ENCODE measurements around the gene ZBTB3. TPM values are rescaled to one million over a fixed set of nuclear protein-coding genes. Genes with fewer than 3 reads are reported as not detected.
"Not testable (repeated sequence)": the region's sequence is repeated elsewhere in the genome, so short reads cannot be mapped to it uniquely, and the experiment has no call there.

Gene ZBTB3
- total RNA-seq, 1 experiment from 2014 or later, result 16.5 TPM

GRCh38 chr11:62752177-62752785, 1.7 kb downstream of the ZBTB3 start:
- Histone ChIP-seq H3F3A (ENCODE audit: insufficient read depth, low read depth) (peaks cover 43% of the 10 kb centered on the region), H4K20me1 (ENCODE audit: insufficient read depth) (no peaks in the 10 kb centered on the region), H3K4me3 (no peak overlapping the region), H2AFZ (no peak overlapping the region), H3K4me2 (peak overlapping the region; percentile 83; the same call in 1 of the 2 replicates), H3K36me3 (ENCODE audit: low read depth) (no peaks in the 10 kb centered on the region), H3K4me1 (replicated peaks; ENCODE audit: insufficient read depth) (peaks cover 17% of the 10 kb centered on the region), H3K79me2 (ENCODE audit: low read depth) (peaks cover 17% of the 10 kb centered on the region), H3K9me3 (ENCODE audit: insufficient read depth, low read depth) (no peaks in the 10 kb centered on the region), H3K27ac (no peak overlapping the region), H3K27me3 (ENCODE audit: insufficient read depth, low read depth) (no peaks in the 10 kb centered on the region), H3K9me2 (ENCODE audit: insufficient read depth) (no peaks in the 10 kb centered on the region)
- TF ChIP-seq CTCF (conservative IDR thresholded peaks at IDR 0.05) (no peak), EZH2 (IDR thresholded peaks at IDR 0.05; ENCODE audit: low read depth) (no peak)
- CTCF ChIA-PET, result no interaction called here
- DNase-seq, result no peak
- BruUV-seq (replicated peaks), result no TSS peak
- POLR2A ChIA-PET (ENCODE audit: unreplicated experiment), result interaction anchor here (0.7 kb wide), 1 partner anchor 26 kb away, joined by 3 read pairs; no protein-coding TSS in a partner anchor
- intact Hi-C loops (cut with micrococcal nuclease; ENCODE audit: unreplicated experiment), result no loop called here

GRCh38 chr11:62749931-62750330, 4.0 kb downstream of the ZBTB3 start:
- H4K20me1 ChIP-seq (ENCODE audit: insufficient read depth); H3K9me3 ChIP-seq (ENCODE audit: insufficient read depth, low read depth); H2AFZ ChIP-seq; H3K36me3 ChIP-seq (ENCODE audit: low read depth); H3K4me2 ChIP-seq; intact Hi-C loops (cut with micrococcal nuclease; ENCODE audit: unreplicated experiment); BruUV-seq (replicated peaks); DNase-seq; H3K4me3 ChIP-seq; H3K9me2 ChIP-seq (ENCODE audit: insufficient read depth); H3K27me3 ChIP-seq (ENCODE audit: insufficient read depth, low read depth); H3K27ac ChIP-seq: not testable (repeated sequence)
- ChIA-PET POLR2A (ENCODE audit: unreplicated experiment) (interaction anchor here (1.1 kb wide), 1 partner anchor 91 kb away, joined by 5 read pairs; no protein-coding TSS in a partner anchor), CTCF (interaction anchor here (0.7 kb wide), 1 partner anchor 176 kb away, joined by 4 read pairs; the partner anchor contains the start of gene EEF1G)
- H3F3A ChIP-seq (ENCODE audit: insufficient read depth, low read depth), result peaks cover 37% of the 10 kb centered on the region
- H3K4me1 ChIP-seq (replicated peaks; ENCODE audit: insufficient read depth), result peaks cover 17% of the 10 kb centered on the region
- H3K79me2 ChIP-seq (ENCODE audit: low read depth), result peaks cover 17% of the 10 kb centered on the region

- intact Hi-C loops (cut with micrococcal nuclease; ENCODE audit: unreplicated experiment), result no loop called here
- H2AFZ ChIP-seq, result no peak overlapping the region
- no peaks in the 10 kb centered on the region for H3K9me3 ChIP-seq (ENCODE audit: insufficient read depth, low read depth)
- H3K27me3 ChIP-seq (ENCODE audit: insufficient read depth, low read depth), result no peaks in the 10 kb centered on the region
- TF ChIP-seq CTCF (conservative IDR thresholded peaks at IDR 0.05), result no peak
- TF ChIP-seq EZH2 (IDR thresholded peaks at IDR 0.05; ENCODE audit: low read depth), result no peak
- BruUV-seq (replicated peaks), result no TSS peak
- POLR2A ChIA-PET (ENCODE audit: unreplicated experiment), result interaction anchor here (0.6 to 0.7 kb wide), 3 partner anchors 13 to 933 kb away, joined by 4 to 13 read pairs (median 7); partner anchors contain the start of gene INTS5
- H3K36me3 ChIP-seq (ENCODE audit: low read depth), result no peaks in the 10 kb centered on the region
- peak overlapping the region; percentile 38 for H3K27ac ChIP-seq
- no peak overlapping the region for H3K4me2 ChIP-seq
- no peaks in the 10 kb centered on the region for H4K20me1 ChIP-seq (ENCODE audit: insufficient read depth)
- H3K79me2 ChIP-seq (ENCODE audit: low read depth), result peaks cover 8% of the 10 kb centered on the region; the same call in 1 of the 2 replicates
- no peak overlapping the region for H3K4me3 ChIP-seq
- H3K9me2 ChIP-seq (ENCODE audit: insufficient read depth), result no peaks in the 10 kb centered on the region
- peaks cover 3% of the 10 kb centered on the region; the same call in 1 of the 2 replicates for H3K4me1 ChIP-seq (replicated peaks; ENCODE audit: insufficient read depth)
- peaks cover 29% of the 10 kb centered on the region for H3F3A ChIP-seq (ENCODE audit: insufficient read depth, low read depth)
- CTCF ChIA-PET, result no interaction called here
- no peak for DNase-seq
These were observed 6.3 kb downstream of the ZBTB3 start for GRCh38 chr11:62747475-62748160.
